ENCODE measurements around the gene PARP2.

DNA sequence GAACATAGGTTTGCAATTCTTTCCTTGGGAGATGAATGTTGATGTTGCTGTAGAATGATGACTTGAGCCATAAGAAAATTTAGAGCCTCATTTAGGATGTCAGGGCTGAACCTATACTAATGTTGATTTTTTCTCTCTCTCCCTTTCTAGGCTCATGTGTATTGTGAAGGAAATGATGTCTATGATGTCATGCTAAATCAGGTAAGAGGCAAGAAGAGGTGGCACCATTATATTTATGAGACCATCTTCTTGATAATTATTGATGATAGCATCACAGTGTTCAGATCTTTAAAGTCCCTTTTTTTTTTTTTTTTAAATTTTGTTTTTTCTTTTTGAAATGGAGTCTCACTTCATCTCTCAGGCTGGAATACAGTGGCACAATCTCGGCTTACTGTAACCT, 3.3 kb downstream of the PARP2 start:
- TF ChIP-seq POLR2AphosphoS5 (IDR thresholded peaks at IDR 0.05; ENCODE audit: borderline replicate concordance, low read depth, low read length): no peak
- no peak for TF ChIP-seq EZH2 (IDR thresholded peaks at IDR 0.05)

Measured in SK-N-MC (cell line).